ENCODE results near the gene ZNF680. TPM values are rescaled to one million over a fixed set of nuclear protein-coding genes. Genes with fewer than 3 reads are reported as not detected.

ZNF680 gene
- total RNA-seq, result 10.4 and 10.7 TPM in 2 replicates

GRCh38 chr7:64562626-64563278 is at the start of gene ZNF680:
Gene ZNF680, minus strand, starts transcription at chr7:64563071. Its CDS starts 117 bp downstream, at chr7:64562954.
- peak within 1 kb of the TSS; percentile 100 for H3K4me3 Mint-ChIP-seq
- H3K27me3 Mint-ChIP-seq, result no peaks in the 10 kb centered on the region
- peaks cover 2% of the 10 kb centered on the region for H3K4me1 Mint-ChIP-seq
- DNase-seq, result peak; percentile 96
- H3K9me3 Mint-ChIP-seq, result peaks cover 18% of the 10 kb centered on the region
- peak within 1 kb of the TSS; percentile 98 for H3K27ac Mint-ChIP-seq
- H3K36me3 Mint-ChIP-seq (ENCODE audit: low read depth), result peaks cover 33% of the 10 kb centered on the region
- intact Hi-C loops (cut with micrococcal nuclease), result loop anchor here (1.0 to 5.0 kb wide), 5 partner anchors 104 to 636 kb away; partner anchors contain the start of genes ZNF107 and ZNF138

GRCh38 chr7:64612452-64612851 is 49.6 kb upstream of the ZNF680 start:
- Mint-ChIP-seq H3K9me3 (peaks cover 29% of the 10 kb centered on the region), H3K4me3 (no peak overlapping the region), H3K27ac (no peak overlapping the region), H3K4me1 (no peaks in the 10 kb centered on the region), H3K27me3 (no peaks in the 10 kb centered on the region), H3K36me3 (ENCODE audit: low read depth) (no peaks in the 10 kb centered on the region)
- DNase-seq, result no peak
- intact Hi-C loops (cut with micrococcal nuclease), result no loop called here

GRCh38 chr7:64611717-64612116 is 48.8 kb upstream of the ZNF680 start:
- Mint-ChIP-seq H3K9me3 (peaks cover 23% of the 10 kb centered on the region), H3K27me3 (no peaks in the 10 kb centered on the region), H3K36me3 (ENCODE audit: low read depth) (no peaks in the 10 kb centered on the region), H3K27ac (no peak overlapping the region), H3K4me3 (no peak overlapping the region), H3K4me1 (no peaks in the 10 kb centered on the region)
- DNase-seq, result no peak
- intact Hi-C loops (cut with micrococcal nuclease), result no loop called here

- intact Hi-C loops (cut with micrococcal nuclease), result no loop called here
- H3K4me1 Mint-ChIP-seq, result no peaks in the 10 kb centered on the region
- H3K36me3 Mint-ChIP-seq (ENCODE audit: low read depth), result no peaks in the 10 kb centered on the region
- H3K4me3 Mint-ChIP-seq, result no peak overlapping the region
- H3K9me3 Mint-ChIP-seq, result peaks cover 17% of the 10 kb centered on the region
- no peaks in the 10 kb centered on the region for H3K27me3 Mint-ChIP-seq
- no peak overlapping the region for H3K27ac Mint-ChIP-seq
- DNase-seq, result no peak
Observed at GRCh38 chr7:64610997-64611396, 48.1 kb upstream of the ZNF680 start.

- Mint-ChIP-seq H3K4me1 (no peaks in the 10 kb centered on the region), H3K9me3 (peaks cover 34% of the 10 kb centered on the region), H3K27me3 (no peaks in the 10 kb centered on the region), H3K4me3 (no peak overlapping the region), H3K27ac (no peak overlapping the region), H3K36me3 (ENCODE audit: low read depth) (no peaks in the 10 kb centered on the region)
- no peak for DNase-seq
- intact Hi-C loops (cut with micrococcal nuclease), result no loop called here
Observed at GRCh38 chr7:64608116-64608910, 45.4 kb upstream of the ZNF680 start.

- Mint-ChIP-seq H3K9me3 (peaks cover 31% of the 10 kb centered on the region), H3K4me3 (no peak overlapping the region), H3K27me3 (no peaks in the 10 kb centered on the region), H3K36me3 (ENCODE audit: low read depth) (no peaks in the 10 kb centered on the region), H3K27ac (no peak overlapping the region), H3K4me1 (no peaks in the 10 kb centered on the region)
- intact Hi-C loops (cut with micrococcal nuclease), result no loop called here
- DNase-seq, result no peak
Observed at GRCh38 chr7:64606385-64606784, 43.5 kb upstream of the ZNF680 start.

GRCh38 chr7:64603271-64603670 is 40.4 kb upstream of the ZNF680 start:
- no peak overlapping the region for H3K27ac Mint-ChIP-seq
- H3K4me3 Mint-ChIP-seq, result no peak overlapping the region
- H3K9me3 Mint-ChIP-seq, result peaks cover 20% of the 10 kb centered on the region
- no peaks in the 10 kb centered on the region for H3K4me1 Mint-ChIP-seq
- H3K27me3 Mint-ChIP-seq, result no peaks in the 10 kb centered on the region
- DNase-seq, result no peak
- intact Hi-C loops (cut with micrococcal nuclease), result no loop called here
- H3K36me3 Mint-ChIP-seq (ENCODE audit: low read depth), result no peaks in the 10 kb centered on the region

GRCh38 chr7:64602518-64602917 is 39.6 kb upstream of the ZNF680 start:
- H3K36me3 Mint-ChIP-seq (ENCODE audit: low read depth), result no peaks in the 10 kb centered on the region
- H3K27me3 Mint-ChIP-seq, result no peaks in the 10 kb centered on the region
- no peaks in the 10 kb centered on the region for H3K4me1 Mint-ChIP-seq
- H3K4me3 Mint-ChIP-seq, result no peak overlapping the region
- H3K27ac Mint-ChIP-seq, result no peak overlapping the region
- DNase-seq, result no peak
- intact Hi-C loops (cut with micrococcal nuclease), result no loop called here
- H3K9me3 Mint-ChIP-seq, result peaks cover 17% of the 10 kb centered on the region

- Mint-ChIP-seq H3K4me1 (no peaks in the 10 kb centered on the region), H3K9me3 (peaks cover 17% of the 10 kb centered on the region), H3K27me3 (no peaks in the 10 kb centered on the region), H3K27ac (no peak overlapping the region), H3K36me3 (ENCODE audit: low read depth) (no peaks in the 10 kb centered on the region), H3K4me3 (no peak overlapping the region)
- intact Hi-C loops (cut with micrococcal nuclease), result no loop called here
- no peak for DNase-seq
Observed at GRCh38 chr7:64602086-64602485, 39.2 kb upstream of the ZNF680 start.

- H3K36me3 Mint-ChIP-seq (ENCODE audit: low read depth), result no peaks in the 10 kb centered on the region
- H3K4me1 Mint-ChIP-seq, result no peaks in the 10 kb centered on the region
- no peak overlapping the region for H3K4me3 Mint-ChIP-seq
- intact Hi-C loops (cut with micrococcal nuclease), result no loop called here
- H3K9me3 Mint-ChIP-seq, result peaks cover 10% of the 10 kb centered on the region
- DNase-seq, result no peak
- no peak overlapping the region for H3K27ac Mint-ChIP-seq
- no peaks in the 10 kb centered on the region for H3K27me3 Mint-ChIP-seq
Observed at GRCh38 chr7:64599359-64599758, 36.5 kb upstream of the ZNF680 start.

- Mint-ChIP-seq H3K27me3 (no peaks in the 10 kb centered on the region), H3K4me1 (no peaks in the 10 kb centered on the region), H3K4me3 (no peak overlapping the region), H3K36me3 (ENCODE audit: low read depth) (no peaks in the 10 kb centered on the region), H3K27ac (no peak overlapping the region), H3K9me3 (peaks cover 16% of the 10 kb centered on the region)
- intact Hi-C loops (cut with micrococcal nuclease), result no loop called here
- no peak for DNase-seq
Observed at GRCh38 chr7:64590971-64591370, 28.1 kb upstream of the ZNF680 start.

GRCh38 chr7:64581926-64582894 is 19.3 kb upstream of the ZNF680 start:
- intact Hi-C loops (cut with micrococcal nuclease), result no loop called here
- no peak overlapping the region for H3K4me3 Mint-ChIP-seq
- no peaks in the 10 kb centered on the region for H3K4me1 Mint-ChIP-seq
- H3K9me3 Mint-ChIP-seq, result peaks cover 13% of the 10 kb centered on the region
- peaks cover 1% of the 10 kb centered on the region for H3K36me3 Mint-ChIP-seq (ENCODE audit: low read depth)
- DNase-seq, result no peak
- no peak overlapping the region for H3K27ac Mint-ChIP-seq
- no peaks in the 10 kb centered on the region for H3K27me3 Mint-ChIP-seq

- intact Hi-C loops (cut with micrococcal nuclease), result no loop called here
- H3K4me3 Mint-ChIP-seq, result no peak overlapping the region
- no peaks in the 10 kb centered on the region for H3K27me3 Mint-ChIP-seq
- peaks cover 1% of the 10 kb centered on the region for H3K36me3 Mint-ChIP-seq (ENCODE audit: low read depth)
- no peak overlapping the region for H3K27ac Mint-ChIP-seq
- no peaks in the 10 kb centered on the region for H3K4me1 Mint-ChIP-seq
- DNase-seq, result no peak
- H3K9me3 Mint-ChIP-seq, result peaks cover 10% of the 10 kb centered on the region
Observed at GRCh38 chr7:64581391-64581790, 18.5 kb upstream of the ZNF680 start.
